ENCODE results near the gene GRK6. TPM values are rescaled to one million over a fixed set of nuclear protein-coding genes. Genes with fewer than 3 reads are reported as not detected.
A peak's percentile ranks its signal among the peaks of the same experiment; 100 is the strongest.

The GRK6 gene
- total and polyA plus RNA-seq, 2 experiments from 2014 or later: 13.0 to 56.8 TPM

DNA sequence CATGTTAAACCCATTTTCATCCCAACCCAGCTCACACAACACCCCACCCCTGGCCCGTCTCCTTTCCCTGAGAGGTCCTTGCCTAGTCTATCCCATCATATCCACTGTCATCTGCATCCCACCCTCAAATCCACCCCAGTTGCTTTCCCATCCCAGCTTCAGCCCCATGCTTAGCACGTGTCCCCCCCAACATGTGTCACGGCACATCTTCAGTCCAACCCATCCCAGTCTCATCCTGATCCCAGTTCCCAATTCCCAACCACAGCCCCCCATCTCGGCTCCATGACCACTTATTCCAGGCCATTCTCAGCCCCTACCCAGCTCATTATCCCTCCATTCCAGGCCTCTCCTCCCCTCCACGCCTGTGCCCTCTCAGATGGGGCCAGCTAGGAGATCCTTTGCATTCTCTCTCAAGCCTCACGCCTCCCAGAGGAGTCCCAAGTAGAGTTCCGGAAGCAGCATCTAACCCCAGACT, 47.6 kb downstream of the GRK6 start:
- Mint-ChIP-seq H3K9me3 (no peaks in the 10 kb centered on the region), H3K27me3 (ENCODE audit: insufficient read depth, low read depth, poor library complexity) (peaks cover 30% of the 10 kb centered on the region), H3K4me1 (peaks cover 63% of the 10 kb centered on the region), H3K27ac (peak overlapping the region; percentile 61), H3K36me3 (ENCODE audit: low read depth) (peaks cover 33% of the 10 kb centered on the region), H3K4me3 (peak overlapping the region; percentile 60)
- TF ChIP-seq ZNF331 (CRISPR knock-in tag; IDR thresholded peaks at IDR 0.05; ENCODE audit: low read depth): no peak
- TF ChIP-seq POLR2AphosphoS5 (IDR thresholded peaks at IDR 0.05; ENCODE audit: low read depth): no peak
- TF ChIP-seq CREB1 (CRISPR knock-in tag; IDR thresholded peaks at IDR 0.05; ENCODE audit: low read depth): no peak
- TF ChIP-seq, protein P1, sequence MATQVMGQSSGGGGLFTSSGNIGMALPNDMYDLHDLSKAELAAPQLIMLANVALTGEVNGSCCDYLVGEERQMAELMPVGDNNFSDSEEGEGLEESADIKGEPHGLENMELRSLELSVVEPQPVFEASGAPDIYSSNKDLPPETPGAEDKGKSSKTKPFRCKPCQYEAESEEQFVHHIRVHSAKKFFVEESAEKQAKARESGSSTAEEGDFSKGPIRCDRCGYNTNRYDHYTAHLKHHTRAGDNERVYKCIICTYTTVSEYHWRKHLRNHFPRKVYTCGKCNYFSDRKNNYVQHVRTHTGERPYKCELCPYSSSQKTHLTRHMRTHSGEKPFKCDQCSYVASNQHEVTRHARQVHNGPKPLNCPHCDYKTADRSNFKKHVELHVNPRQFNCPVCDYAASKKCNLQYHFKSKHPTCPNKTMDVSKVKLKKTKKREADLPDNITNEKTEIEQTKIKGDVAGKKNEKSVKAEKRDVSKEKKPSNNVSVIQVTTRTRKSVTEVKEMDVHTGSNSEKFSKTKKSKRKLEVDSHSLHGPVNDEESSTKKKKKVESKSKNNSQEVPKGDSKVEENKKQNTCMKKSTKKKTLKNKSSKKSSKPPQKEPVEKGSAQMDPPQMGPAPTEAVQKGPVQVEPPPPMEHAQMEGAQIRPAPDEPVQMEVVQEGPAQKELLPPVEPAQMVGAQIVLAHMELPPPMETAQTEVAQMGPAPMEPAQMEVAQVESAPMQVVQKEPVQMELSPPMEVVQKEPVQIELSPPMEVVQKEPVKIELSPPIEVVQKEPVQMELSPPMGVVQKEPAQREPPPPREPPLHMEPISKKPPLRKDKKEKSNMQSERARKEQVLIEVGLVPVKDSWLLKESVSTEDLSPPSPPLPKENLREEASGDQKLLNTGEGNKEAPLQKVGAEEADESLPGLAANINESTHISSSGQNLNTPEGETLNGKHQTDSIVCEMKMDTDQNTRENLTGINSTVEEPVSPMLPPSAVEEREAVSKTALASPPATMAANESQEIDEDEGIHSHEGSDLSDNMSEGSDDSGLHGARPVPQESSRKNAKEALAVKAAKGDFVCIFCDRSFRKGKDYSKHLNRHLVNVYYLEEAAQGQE (IDR thresholded peaks at IDR 0.05; ENCODE audit: unreplicated experiment): no peak
- TF ChIP-seq, protein P2, sequence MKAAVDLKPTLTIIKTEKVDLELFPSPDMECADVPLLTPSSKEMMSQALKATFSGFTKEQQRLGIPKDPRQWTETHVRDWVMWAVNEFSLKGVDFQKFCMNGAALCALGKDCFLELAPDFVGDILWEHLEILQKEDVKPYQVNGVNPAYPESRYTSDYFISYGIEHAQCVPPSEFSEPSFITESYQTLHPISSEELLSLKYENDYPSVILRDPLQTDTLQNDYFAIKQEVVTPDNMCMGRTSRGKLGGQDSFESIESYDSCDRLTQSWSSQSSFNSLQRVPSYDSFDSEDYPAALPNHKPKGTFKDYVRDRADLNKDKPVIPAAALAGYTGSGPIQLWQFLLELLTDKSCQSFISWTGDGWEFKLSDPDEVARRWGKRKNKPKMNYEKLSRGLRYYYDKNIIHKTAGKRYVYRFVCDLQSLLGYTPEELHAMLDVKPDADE (IDR thresholded peaks at IDR 0.05): no peak
- no peak for TF ChIP-seq ZNF114 (CRISPR knock-in tag; IDR thresholded peaks at IDR 0.05)
- no peak for TF ChIP-seq JUNB (IDR thresholded peaks at IDR 0.05; ENCODE audit: unreplicated experiment)
- TF ChIP-seq EZH2 (IDR thresholded peaks at IDR 0.05; ENCODE audit: low read depth, unreplicated experiment): no peak
- no peak for TF ChIP-seq STAT1 (IDR thresholded peaks at IDR 0.05; ENCODE audit: unreplicated experiment)
- TF ChIP-seq, protein P3, sequence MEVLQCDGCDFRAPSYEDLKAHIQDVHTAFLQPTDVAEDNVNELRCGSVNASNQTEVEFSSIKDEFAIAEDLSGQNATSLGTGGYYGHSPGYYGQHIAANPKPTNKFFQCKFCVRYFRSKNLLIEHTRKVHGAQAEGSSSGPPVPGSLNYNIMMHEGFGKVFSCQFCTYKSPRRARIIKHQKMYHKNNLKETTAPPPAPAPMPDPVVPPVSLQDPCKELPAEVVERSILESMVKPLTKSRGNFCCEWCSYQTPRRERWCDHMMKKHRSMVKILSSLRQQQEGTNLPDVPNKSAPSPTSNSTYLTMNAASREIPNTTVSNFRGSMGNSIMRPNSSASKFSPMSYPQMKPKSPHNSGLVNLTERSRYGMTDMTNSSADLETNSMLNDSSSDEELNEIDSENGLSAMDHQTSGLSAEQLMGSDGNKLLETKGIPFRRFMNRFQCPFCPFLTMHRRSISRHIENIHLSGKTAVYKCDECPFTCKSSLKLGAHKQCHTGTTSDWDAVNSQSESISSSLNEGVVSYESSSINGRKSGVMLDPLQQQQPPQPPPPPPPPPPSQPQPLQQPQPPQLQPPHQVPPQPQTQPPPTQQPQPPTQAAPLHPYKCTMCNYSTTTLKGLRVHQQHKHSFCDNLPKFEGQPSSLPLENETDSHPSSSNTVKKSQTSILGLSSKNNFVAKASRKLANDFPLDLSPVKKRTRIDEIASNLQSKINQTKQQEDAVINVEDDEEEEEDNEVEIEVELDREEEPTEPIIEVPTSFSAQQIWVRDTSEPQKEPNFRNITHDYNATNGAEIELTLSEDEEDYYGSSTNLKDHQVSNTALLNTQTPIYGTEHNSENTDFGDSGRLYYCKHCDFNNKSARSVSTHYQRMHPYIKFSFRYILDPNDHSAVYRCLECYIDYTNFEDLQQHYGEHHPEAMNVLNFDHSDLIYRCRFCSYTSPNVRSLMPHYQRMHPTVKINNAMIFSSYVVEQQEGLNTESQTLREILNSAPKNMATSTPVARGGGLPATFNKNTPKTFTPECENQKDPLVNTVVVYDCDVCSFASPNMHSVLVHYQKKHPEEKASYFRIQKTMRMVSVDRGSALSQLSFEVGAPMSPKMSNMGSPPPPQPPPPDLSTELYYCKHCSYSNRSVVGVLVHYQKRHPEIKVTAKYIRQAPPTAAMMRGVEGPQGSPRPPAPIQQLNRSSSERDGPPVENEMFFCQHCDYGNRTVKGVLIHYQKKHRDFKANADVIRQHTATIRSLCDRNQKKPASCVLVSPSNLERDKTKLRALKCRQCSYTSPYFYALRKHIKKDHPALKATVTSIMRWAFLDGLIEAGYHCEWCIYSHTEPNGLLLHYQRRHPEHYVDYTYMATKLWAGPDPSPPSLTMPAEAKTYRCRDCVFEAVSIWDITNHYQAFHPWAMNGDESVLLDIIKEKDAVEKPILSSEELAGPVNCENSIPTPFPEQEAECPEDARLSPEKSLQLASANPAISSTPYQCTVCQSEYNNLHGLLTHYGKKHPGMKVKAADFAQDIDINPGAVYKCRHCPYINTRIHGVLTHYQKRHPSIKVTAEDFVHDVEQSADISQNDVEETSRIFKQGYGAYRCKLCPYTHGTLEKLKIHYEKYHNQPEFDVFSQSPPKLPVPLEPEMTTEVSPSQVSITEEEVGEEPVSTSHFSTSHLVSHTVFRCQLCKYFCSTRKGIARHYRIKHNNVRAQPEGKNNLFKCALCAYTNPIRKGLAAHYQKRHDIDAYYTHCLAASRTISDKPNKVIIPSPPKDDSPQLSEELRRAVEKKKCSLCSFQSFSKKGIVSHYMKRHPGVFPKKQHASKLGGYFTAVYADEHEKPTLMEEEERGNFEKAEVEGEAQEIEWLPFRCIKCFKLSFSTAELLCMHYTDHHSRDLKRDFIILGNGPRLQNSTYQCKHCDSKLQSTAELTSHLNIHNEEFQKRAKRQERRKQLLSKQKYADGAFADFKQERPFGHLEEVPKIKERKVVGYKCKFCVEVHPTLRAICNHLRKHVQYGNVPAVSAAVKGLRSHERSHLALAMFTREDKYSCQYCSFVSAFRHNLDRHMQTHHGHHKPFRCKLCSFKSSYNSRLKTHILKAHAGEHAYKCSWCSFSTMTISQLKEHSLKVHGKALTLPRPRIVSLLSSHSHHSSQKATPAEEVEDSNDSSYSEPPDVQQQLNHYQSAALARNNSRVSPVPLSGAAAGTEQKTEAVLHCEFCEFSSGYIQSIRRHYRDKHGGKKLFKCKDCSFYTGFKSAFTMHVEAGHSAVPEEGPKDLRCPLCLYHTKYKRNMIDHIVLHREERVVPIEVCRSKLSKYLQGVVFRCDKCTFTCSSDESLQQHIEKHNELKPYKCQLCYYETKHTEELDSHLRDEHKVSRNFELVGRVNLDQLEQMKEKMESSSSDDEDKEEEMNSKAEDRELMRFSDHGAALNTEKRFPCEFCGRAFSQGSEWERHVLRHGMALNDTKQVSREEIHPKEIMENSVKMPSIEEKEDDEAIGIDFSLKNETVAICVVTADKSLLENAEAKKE (CRISPR knock-in tag; IDR thresholded peaks at IDR 0.05): no peak
- H3K4me2 ChIP-seq: peak overlapping the region; percentile 73
- H3K4me1 ChIP-seq (ENCODE audit: insufficient read depth): peaks cover 53% of the 10 kb centered on the region
- peaks cover 30% of the 10 kb centered on the region for H4K20me1 ChIP-seq (replicated peaks; ENCODE audit: insufficient read depth)
- H3K9me2 ChIP-seq (ENCODE audit: insufficient read depth): no peaks in the 10 kb centered on the region
- ATAC-seq (no peak; the same call in 1 of the 3 replicates), DNase-seq (ENCODE audit: low spot score) (no peak)
- 0 out of 2 replicates have a peak, but pooled peaks cover 8% of the 10 kb centered on the region for H3K36me3 ChIP-seq (ENCODE audit: insufficient read depth)
- peaks cover 31% of the 10 kb centered on the region for H3F3A ChIP-seq (replicated peaks; ENCODE audit: low read depth)
- peak overlapping the region; percentile 43; the same call in 1 of the 2 replicates for H2AFZ ChIP-seq
- H3K27ac ChIP-seq (ENCODE audit: low read depth): no peak overlapping the region
- peaks cover 39% of the 10 kb centered on the region for H3K79me2 ChIP-seq (replicated peaks; ENCODE audit: insufficient read depth)
- H3K4me3 ChIP-seq: peak overlapping the region; percentile 44
- no peaks in the 10 kb centered on the region for H3K27me3 ChIP-seq (ENCODE audit: insufficient read depth)

Data from GM23338 (cell line).